Adrenal gland (tissue), 12 donors: Measurements from ENCODE around the gene COL15A1. TPM values are rescaled to one million over a fixed set of nuclear protein-coding genes. Genes with fewer than 3 reads are reported as not detected.

Source experiments
- DNase-seq, 7 donors: peaks; one replicate each; pipeline ENCODE4 v3.0.0-alpha.2; 2019 to 2020
- H3K27ac ChIP-seq, 5 donors: fragments of 200-600 bp; sonication (generic) in 4 of 5; 1 replicate in 3 of 5; 2 replicates in 2 of 5; pipeline versions ENCODE4 v1.5.1 to v1.8.0; 2016 to 2020; ENCODE audit warnings: mild to moderate bottlenecking in 1 of 5
- H3K27me3 ChIP-seq: fragments of 200-600 bp; 2 replicates; pipeline ENCODE4 v1.8.0; 2021
- H3K36me3 ChIP-seq, 2 donors: fragments of 200-600 bp; replicated peaks in 1 of 2; 1 replicate in 1 of 2; 2 replicates in 1 of 2; pipeline versions ENCODE4 v1.5.1 to v1.8.0; 2018 to 2022
- H3K4me1 ChIP-seq, 2 donors: fragments of 200-600 bp; replicated peaks in 1 of 2; 1 replicate in 1 of 2; 2 replicates in 1 of 2; pipeline versions ENCODE4 v1.5.1 to v1.8.0; 2018 to 2021
- H3K4me3 ChIP-seq, 4 donors: fragments of 200-600 bp; sonication (generic) in 3 of 4; one replicate each; pipeline ENCODE4 v1.5.1; 2016 to 2018
- H3K9me3 ChIP-seq, 3 donors: fragments of 200-600 bp; sonication (generic) in 1 of 3; replicated peaks in 1 of 3; 1 replicate in 2 of 3; 2 replicates in 1 of 3; pipeline versions ENCODE4 v1.5.1 to v1.8.0; 2016 to 2021
- POLR2A ChIP-seq, 2 donors: fragments of 450-650 bp; IDR thresholded peaks; one replicate each; pipeline ENCODE4 v1.6.1; 2017; ENCODE audit warnings: antibody characterized with exemption in 2 of 2, mild to moderate bottlenecking in 2 of 2, moderate library complexity in 1 of 2
- WGBS, 4 donors: extraction: QIAGEN DNeasy Blood & Tissue Kit in 2 of 4; methylation state at CpG; one replicate each; pipeline versions ENCODE4 v1.1.5 to v1.1.7; 2013 to 2017; 5-methylcytosine and 5-hydroxymethylcytosine counted together
- intact Hi-C, 2 donors: fragments of 100-400 bp; cut with DNase I; formaldehyde crosslinking; loops; one replicate each; pipeline versions ENCODE4 v1.14.1 to v1.15.0; 2022 to 2023
- polyA plus RNA-seq, 3 donors: library from polyadenylated mRNA; stranded (reverse); fragments of 200-250 nt in 2 of 3; fragments of 350-450 nt in 1 of 3; fragmentation: Illumina TruSeq in 1 of 3; extraction: RNeasy Lipid Tissue Mini Kit (QIAGEN cat#74804) in 1 of 3; gene quantifications; one replicate each; pipeline ENCODE4 v1.2.3, GENCODE V29; 2013 to 2014
- total RNA-seq, 9 donors: library from RNA; depleted of rRNA in 4 of 9; stranded (reverse); fragments of >200 nt in 4 of 9; fragments of 120-200 nt in 1 of 9; fragmentation: NEBNext Ultra II Directional in 1 of 9; extraction: Animal tissue kit (Norgen Biotek cat#: 25700) in 1 of 9; gene quantifications; one replicate each; pipeline versions ENCODE4 v1.1.0 to v1.2.4, GENCODE V29; 2013 to 2023
- TF ChIP-seq, protein P1 (sequence below), 6 experiments: fragments of 450-650 bp in 4 of 6; fragments of 200-600 bp in 2 of 6; sonication (generic) in 1 of 6; IDR thresholded peaks; 1 replicate in 5 of 6; 2 replicates in 1 of 6; pipeline versions ENCODE4 v1.5.1 to v1.8.0; 2016 to 2021; ENCODE audit warnings: antibody characterized with exemption in 6 of 6, mild to moderate bottlenecking in 2 of 6, moderate library complexity in 1 of 6
- donor health status: healthy with polysubstance abuse.
- donor health status: Bipolar disorder and iron deficiency.
- donor health status: DM: yes; HTN: yes; CAD: no.
- donor health status: DM: no; HTN: no; CAD: no.
- donor health status: DM: no; HTN: no; CAD: no.
- donor health status: DM: yes; HTN: yes; CAD: no.

COL15A1 gene
- total and polyA plus RNA-seq, 12 donors, result 34.8 to 320 (median 101) TPM

DNA sequence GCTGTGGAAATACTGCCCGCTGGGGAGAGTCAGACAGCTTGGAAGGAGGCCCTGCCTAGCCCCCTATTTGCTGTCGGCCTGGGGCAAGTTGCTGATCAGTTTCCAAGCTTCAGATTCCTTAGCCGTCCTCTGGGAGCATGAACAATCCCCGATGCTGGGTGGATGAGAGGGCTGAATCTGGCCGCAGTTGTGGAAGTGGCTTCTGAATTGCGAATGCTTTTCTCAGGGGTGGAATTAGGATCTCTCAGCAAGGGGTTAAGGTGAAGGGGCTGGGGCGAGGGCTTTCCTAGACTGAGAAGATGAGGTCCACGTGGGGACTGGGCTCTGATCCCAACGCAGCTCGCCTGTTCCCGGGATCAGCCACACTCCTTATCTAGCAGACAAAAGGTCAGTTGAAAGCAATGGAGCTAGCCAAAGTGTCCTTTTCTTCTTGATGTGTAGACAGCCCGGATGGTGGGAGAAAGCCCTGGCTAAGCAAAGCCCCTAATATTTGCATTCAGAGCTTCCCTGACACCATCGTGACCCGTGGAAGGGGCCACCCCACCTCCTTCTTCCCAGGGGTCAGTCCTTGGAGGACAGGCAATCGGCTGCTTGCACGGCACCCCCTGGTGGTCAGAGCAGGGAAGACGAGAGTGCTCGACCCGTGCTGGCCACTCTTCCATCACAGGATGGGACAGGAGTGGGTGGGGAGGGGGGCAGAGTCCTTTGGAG, 54.9 kb downstream of the COL15A1 start:
- Histone ChIP-seq H3K4me3 (no peak overlapping the region), H3K27ac (peak overlapping the region in 4 of 5 donors; percentile 29 to 67 (median 44)), H3K27me3 (no peaks in the 10 kb centered on the region), H3K36me3 (peaks cover 0 to 27% of the 10 kb centered on the region in 2 donors), H3K4me1 (peaks cover 6 to 38% of the 10 kb centered on the region in 2 donors), H3K9me3 (no peaks in the 10 kb centered on the region)
- DNase-seq, result peak; percentile 85 to 93 (median 87)
- WGBS, 4 donors, result 12 to 31% (median 17%) methylated on average over 11 to 19 of the region's 19 CpGs
- intact Hi-C loops, result loop anchor here in 1 of 2 donors (5.0 kb wide), 1 partner anchor 136 kb away; no protein-coding TSS in a partner anchor
- TF ChIP-seq POLR2A (IDR thresholded peaks at IDR 0.05), result no peak
- TF ChIP-seq, protein P1, sequence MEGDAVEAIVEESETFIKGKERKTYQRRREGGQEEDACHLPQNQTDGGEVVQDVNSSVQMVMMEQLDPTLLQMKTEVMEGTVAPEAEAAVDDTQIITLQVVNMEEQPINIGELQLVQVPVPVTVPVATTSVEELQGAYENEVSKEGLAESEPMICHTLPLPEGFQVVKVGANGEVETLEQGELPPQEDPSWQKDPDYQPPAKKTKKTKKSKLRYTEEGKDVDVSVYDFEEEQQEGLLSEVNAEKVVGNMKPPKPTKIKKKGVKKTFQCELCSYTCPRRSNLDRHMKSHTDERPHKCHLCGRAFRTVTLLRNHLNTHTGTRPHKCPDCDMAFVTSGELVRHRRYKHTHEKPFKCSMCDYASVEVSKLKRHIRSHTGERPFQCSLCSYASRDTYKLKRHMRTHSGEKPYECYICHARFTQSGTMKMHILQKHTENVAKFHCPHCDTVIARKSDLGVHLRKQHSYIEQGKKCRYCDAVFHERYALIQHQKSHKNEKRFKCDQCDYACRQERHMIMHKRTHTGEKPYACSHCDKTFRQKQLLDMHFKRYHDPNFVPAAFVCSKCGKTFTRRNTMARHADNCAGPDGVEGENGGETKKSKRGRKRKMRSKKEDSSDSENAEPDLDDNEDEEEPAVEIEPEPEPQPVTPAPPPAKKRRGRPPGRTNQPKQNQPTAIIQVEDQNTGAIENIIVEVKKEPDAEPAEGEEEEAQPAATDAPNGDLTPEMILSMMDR (IDR thresholded peaks at IDR 0.05), result peak; percentile 86 to 94 (median 92)

GRCh38 chr9:98999152-98999525, 55.4 kb downstream of the COL15A1 start:
- peak in 1 of 7 donors; percentile 56 for DNase-seq
- peaks cover 6 to 38% of the 10 kb centered on the region in 2 donors for H3K4me1 ChIP-seq
- TF ChIP-seq, protein P1 (IDR thresholded peaks at IDR 0.05), result peak in 2 of 6 experiments; percentile 2 to 15
- no peak for TF ChIP-seq POLR2A (IDR thresholded peaks at IDR 0.05)
- no peak overlapping the region for H3K4me3 ChIP-seq
- WGBS, 4 donors, result 25 to 51% (median 36%) methylated on average over 2 to 6 of the region's 6 CpGs
- H3K27ac ChIP-seq, result peak overlapping the region in 2 of 5 donors; percentile 42 to 67
- peaks cover 0 to 33% of the 10 kb centered on the region in 2 donors for H3K36me3 ChIP-seq
- H3K27me3 ChIP-seq, result no peaks in the 10 kb centered on the region
- intact Hi-C loops, result loop anchor here in 1 of 2 donors (5.0 kb wide), 1 partner anchor 137 kb away; no protein-coding TSS in a partner anchor
- no peaks in the 10 kb centered on the region for H3K9me3 ChIP-seq

GRCh38 chr9:99000476-99001395, 57.0 kb downstream of the COL15A1 start:
- no peak for TF ChIP-seq POLR2A (IDR thresholded peaks at IDR 0.05)
- TF ChIP-seq, protein P1 (IDR thresholded peaks at IDR 0.05), result peak; percentile 33 to 68 (median 59)
- Histone ChIP-seq H3K27ac (no peak overlapping the region), H3K4me1 (peaks cover under 1 to 26% of the 10 kb centered on the region in 2 donors), H3K9me3 (no peaks in the 10 kb centered on the region), H3K4me3 (no peak overlapping the region), H3K27me3 (no peaks in the 10 kb centered on the region), H3K36me3 (peaks cover 0 to 46% of the 10 kb centered on the region in 2 donors)
- 79 to 89% (median 87%) methylated on average over 3 to 5 of the region's 5 CpGs for WGBS, 4 donors
- peak in 5 of 7 donors; percentile 52 to 83 (median 65) for DNase-seq
- intact Hi-C loops, result loop anchor here (5.0 to 10.0 kb wide), 3 partner anchors 137 to 148 kb away; no protein-coding TSS in a partner anchor

DNA sequence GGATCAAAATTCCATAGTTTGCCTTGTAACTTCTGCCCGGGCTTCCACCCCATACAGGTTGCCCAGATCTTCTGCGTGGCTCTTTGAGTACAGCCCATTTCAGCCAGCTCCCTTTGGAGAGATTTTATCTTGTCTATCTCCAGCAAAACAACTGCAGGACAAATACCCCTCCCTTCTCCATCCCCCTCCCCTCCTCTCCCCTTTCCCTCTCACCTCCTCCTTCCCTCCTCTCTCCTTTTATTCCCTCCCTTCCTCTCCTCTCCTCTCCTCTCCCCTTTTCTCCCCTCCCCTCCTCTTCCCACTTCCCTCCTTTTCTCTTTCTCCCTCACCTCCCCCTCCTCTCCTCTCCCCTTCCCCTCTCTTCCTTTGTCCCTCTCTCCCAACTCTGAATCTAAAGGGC, 58.2 kb downstream of the COL15A1 start:
- intact Hi-C loops, result loop anchor here (5.0 to 10.0 kb wide), 3 partner anchors 135 to 150 kb away; no protein-coding TSS in a partner anchor
- 85 to 97% (median 92%) methylated on average over 2 of the region's 2 CpGs for WGBS, 4 donors
- no peaks in the 10 kb centered on the region for H3K27me3 ChIP-seq
- no peak overlapping the region for H3K27ac ChIP-seq
- H3K4me1 ChIP-seq, result peaks cover 0 to 24% of the 10 kb centered on the region in 2 donors
- TF ChIP-seq, protein P1 (IDR thresholded peaks at IDR 0.05), result no peak
- no peak for TF ChIP-seq POLR2A (IDR thresholded peaks at IDR 0.05)
- H3K9me3 ChIP-seq, result no peaks in the 10 kb centered on the region
- DNase-seq, result peak in 1 of 7 donors; percentile 4
- H3K36me3 ChIP-seq, result peaks cover 0 to 55% of the 10 kb centered on the region in 2 donors
- H3K4me3 ChIP-seq, result no peak overlapping the region
